GM19240 (cell line): ENCODE results near the gene WNT7B.
"Not testable (repeated sequence)": the region's sequence is repeated elsewhere in the genome, so short reads cannot be mapped to it uniquely, and the experiment has no call there.

Source experiments
- DNase-seq: peaks from one replicate; pipeline ENCODE4 v3.0.0; 2011; ENCODE audit warnings: low spot score; ENCODE audit not compliant: insufficient read length

Gene WNT7B

DNA sequence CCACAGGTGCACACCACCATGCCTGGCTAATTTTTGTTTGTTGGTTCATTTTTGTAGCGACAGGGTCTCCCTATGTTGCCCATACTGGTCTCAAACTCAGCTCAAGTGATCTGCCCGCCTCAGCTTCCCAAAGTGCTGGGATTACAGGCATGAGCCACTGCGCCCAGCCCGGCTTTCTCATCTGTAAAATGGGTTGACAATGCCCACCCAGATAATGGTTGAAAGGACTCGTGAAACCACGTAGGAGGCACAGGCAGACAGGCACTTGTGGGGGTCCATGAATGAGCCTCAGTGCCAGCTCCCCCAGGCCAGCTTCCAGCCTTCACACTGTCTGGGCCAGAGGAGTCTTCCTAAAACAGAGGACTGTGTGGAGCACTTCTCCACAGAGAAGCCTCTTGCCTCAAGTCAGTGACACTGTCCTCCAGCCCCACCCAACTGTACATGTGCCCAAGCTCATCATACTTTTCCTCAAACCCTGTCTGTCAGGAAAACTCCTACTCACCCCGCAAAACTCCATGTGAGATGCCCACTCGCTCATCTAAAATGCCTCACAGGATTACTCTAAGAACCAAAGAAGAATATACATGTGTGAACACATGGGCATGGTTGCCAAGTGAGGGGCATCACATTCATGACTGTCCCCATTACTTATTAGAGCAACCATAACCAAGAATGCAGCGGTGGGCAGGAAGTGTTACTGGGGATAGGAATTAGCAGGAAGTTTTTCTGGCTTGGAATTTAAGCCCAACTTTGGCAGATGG is 32.1 kb upstream of the WNT7B start:
- DNase-seq, result no peak

DNA sequence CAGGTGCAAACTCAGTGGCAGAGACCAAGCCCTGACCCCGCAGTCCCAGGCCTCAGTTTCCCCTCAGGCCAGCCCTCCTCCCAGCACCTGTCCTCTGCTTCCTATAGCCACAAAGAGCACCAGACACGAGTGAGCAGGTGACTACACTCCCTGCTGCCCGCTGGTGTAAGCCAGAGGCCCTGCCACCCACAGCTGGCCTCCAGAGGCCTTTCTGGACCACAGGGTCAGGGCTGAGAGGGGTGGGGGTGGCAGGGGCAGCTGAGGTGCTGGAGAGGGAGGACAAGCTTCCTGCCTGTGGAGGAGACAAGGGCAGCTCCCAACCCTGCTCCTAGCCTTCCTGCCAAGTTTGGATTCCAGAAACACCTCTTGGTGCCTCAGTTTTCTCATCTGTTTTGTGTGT is 31.3 kb upstream of the WNT7B start:
- DNase-seq, result no peak

DNA sequence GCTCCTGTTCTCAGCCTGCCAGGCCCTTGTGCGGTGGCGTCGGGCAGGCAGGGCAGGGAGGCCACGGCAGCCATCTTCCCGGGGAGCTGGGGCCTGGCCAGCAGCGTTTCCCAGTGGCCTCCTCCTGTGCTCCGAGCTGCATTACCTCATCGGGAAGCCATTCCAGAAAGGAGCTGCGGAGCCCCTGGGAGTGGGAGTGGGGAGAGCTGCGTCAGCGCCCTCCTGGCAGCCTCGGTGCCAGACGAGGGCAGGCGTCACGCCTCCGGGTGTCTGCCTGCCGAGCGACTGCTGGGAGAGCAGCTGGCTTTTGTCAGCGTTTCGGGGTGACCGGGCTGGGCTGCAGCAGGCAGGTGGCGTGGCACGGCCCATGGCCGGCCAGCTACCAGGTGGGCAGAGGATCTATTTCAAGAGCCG is 30.9 kb upstream of the WNT7B start:
- no peak for DNase-seq

DNA sequence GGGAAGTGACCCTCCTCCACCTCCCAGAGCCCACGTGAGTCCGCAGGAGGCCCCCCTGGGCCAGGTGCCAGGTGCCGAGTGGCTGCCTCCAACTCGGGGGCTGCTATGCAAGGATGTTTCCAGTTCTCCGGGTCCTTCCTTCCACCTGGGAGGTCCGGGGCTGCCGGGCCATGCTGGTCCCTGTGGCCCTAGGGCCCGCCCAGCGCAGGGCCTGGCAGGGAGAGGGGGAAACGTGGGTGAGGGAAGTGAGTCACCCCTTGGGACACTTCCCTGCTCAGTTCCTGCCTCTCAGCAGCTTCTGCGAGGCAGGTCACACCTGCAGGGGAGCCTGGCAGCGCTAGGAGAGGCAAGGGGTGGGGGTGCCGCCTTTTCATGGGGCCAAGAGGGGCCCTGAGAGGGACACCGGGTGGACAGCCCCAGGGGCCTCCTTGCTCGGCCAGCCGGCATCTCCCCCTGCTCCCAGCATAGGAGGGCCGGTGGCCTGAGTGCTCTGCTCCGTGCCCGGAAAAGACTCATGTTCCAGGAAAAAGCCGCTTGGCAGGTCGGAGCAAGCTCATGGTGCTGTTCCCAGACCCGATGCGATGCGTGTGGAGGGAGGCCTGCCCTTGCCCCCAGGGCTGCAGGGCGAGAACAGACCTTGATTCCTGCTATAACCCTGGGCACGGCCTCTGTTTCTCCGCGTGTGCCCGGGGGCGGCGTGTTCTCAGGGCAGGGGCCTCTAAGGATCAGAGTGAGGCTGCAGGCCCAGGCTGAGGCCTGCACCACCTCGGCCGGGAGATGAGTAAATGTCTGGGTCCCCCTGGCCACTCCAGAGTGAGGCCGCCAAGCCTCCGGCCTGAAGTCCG is 30.3 kb upstream of the WNT7B start:
- DNase-seq, result no peak

DNA sequence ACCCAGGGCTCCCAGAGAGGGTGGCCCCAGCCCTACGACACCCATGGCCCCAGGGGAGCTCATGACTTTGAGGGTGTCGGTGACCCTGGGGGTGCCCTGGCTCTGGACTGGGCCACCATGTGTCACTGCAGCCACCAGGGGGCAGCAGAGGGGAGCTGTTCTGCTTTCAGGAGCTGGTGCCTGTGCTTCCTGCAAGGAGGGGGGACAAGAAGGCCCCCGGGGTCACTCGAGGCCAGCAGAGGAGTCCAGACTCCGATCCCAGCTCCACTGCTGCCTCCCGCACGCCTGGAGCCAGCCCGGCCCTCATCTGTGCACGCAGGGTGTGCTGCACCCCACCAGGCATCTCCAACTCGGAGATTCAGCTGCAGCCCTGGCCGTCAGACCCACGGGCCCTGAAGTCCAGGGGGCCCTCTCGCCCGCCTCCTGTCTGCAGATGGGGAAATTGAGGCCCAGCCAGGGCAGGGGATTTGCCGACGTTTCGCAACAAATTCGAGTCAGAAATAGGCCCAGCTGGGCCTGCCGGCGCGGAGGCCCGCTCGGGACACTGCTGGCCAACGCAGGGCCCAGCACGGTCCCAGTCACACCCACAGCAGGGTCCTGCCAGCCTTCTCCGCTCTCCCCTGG is 29.5 kb upstream of the WNT7B start:
- peak; percentile 93 for DNase-seq

DNA sequence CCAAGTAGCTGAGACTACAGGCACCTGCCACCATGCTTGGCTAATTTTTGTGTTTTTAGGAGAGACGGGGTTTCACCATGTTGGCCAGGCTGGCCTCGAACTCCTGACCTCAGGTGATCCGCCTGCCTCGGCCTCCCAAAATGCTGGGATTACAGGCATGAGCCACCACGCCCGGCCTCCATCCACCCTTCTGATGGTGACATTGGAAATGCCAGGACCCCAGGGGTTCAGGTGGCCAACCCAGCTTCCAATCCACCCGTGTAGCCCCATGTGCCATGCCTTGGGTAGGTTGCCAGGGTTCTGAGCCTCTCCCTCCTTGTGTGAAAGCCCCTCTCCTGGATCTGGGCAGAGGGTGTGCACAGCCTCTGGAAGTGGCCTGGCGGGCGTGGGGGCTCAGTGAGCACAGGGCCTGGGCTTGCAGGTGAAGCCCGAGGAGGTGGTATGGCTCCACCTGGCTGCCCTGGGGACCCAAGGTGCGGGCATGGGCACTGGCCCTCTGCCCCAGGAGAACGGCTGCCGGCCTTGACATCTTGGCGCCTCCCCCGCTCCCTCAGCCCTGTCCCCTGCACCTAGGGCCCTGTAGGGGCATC is 28.2 kb upstream of the WNT7B start:
- DNase-seq, result not testable (repeated sequence)

DNA sequence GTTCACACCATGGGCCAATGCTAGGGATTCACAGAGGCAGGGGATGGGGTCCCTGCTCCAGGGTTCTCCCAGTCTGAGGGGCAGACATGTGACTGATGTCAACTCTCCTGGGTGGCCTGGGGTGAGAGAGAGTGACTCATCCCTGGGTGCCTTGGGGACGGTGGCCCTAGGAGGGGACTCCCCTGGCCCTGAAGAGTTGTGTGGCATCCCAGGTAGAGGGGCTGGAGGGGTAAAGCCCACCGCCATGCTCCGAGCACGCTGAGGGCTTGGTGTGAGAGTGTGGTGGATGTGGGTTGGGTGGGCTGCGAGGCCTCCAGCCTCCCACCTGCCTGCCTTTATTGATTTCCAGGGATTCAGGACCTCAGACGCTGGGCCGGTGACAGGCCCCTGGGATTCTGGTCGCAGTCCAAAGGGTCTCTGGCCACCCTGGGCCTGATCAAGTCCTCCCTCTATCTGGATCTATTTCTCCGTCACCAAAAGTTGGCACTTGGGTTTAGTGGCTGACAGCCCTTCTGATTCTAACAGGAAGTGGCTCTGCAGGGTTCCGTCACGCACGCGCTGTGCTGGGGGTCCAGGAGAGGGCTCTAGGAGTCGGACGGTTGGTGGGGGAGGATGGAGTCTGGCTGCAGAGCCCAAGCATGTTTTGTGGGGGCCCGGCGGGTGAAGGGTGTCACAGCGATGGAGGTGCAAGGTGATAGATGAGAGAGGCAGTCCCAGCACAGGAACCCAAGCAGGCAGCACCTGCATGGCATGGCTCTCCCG is 27.3 kb upstream of the WNT7B start:
- DNase-seq, result no peak

DNA sequence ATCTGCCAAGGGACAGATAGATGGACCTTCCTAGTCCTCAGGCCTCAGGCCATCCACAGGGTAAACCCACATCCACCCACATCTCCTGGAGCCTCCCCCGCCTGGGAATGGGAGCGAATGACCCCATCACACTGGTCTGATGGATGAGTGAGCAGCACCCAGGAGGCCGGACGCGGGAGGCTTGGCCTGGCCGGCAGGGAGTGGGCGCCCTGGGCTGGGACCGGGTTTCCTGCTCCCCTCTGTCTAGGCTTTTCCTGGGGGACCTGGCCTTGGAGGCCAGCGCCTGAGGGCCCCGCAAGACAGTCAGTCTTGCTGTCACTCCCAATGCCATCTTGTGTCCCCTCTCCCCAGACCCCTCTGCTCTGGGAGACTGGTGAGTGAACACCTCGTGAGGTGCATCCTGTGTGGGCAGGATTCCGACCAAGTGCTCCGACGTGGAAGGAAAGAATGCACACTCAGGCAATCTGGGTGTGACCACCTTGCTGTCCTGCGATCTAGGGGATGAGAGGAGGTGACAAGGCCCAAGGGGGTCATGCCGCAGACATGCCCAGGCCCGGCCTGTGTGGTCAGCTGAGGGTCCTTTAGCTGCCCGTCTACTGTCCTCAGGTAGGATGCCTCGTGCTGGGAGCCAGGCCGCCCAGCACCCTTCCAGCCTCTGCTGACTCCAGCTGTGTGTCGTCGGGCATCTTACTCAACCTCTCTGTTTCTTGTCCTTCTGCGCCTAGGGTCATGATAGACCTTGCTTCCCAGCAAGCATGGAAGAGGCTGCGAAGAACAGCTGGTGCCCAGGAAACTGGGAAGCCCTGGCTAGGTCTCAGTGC is 26.5 kb upstream of the WNT7B start:
- no peak for DNase-seq

DNA sequence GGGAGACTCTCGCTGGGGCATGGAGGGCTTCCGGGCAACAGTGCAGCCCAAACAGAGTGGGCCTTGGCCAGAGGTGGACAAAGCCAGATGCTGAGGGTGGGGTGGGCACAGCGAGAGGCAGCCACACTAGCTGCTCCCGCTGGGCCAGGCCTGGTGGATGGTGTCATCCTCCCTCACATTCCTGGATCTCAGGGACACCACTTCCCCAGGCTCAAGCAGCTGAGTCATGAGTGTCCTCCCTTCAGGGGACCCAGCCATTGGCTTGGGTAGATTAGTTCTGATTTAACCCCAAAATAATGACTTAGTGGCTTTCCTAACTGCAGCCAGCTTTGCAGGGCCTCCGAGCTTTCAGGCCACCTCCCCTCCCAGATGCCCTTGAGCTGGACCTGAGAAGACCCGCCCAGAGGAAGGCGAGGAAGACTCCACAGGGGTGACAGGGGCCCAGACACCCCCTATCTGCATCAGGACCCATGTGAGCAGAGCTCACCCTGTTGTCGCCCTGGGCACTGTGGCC is 25.9 kb upstream of the WNT7B start:
- DNase-seq, result no peak

DNA sequence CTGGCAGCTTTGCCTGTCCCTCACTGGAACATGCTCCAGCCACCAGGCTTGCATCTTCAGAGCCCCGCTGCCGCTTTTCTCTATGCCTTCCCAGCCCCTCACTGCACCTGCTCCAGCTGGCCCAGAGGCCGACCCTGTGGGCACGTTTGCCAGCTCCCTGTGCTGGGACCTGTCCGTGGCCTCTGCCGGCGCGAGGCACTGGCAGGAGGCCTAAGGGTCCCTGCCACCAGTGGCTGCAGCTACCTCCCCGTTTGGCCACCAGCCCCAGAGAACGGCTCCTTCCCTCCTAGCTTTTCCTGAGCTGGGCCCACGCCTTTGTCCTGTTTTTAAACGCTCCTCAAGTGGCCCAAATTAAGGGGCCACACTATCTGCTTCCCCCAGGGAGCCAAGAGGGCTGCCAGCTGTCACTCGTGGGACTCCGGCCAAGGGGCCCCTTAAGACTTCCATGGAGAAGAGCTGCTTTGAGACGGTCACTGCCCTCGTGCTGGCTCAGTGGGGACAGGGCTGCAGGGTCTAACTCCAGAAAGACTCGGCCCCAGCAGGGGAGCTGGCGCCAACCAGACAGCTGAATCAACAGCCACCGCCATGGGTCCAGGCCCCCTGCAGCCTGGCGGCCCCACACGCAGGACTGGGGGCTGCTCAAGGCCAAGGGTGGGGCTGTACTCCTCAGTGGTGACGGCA is 24.6 kb upstream of the WNT7B start:
- DNase-seq, result no peak

DNA sequence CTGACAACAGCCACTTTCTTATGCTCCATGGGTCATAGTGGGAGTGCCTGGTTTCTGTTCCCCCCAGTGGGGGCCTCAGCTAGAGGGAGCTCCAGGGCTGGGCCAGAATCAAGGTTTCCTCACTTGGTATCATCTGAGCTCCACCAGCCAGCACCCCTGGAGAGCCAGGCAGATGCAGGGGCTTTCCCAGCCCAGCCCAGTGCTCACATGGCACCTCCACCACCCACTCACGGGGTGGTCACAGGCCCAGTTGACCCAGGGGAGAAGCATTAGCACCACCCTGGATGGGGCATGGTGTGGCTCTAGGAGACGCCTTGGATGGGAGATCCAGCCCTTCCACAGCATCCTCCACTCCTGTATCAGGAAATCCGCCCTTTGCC is 24.1 kb upstream of the WNT7B start:
- no peak for DNase-seq

DNA sequence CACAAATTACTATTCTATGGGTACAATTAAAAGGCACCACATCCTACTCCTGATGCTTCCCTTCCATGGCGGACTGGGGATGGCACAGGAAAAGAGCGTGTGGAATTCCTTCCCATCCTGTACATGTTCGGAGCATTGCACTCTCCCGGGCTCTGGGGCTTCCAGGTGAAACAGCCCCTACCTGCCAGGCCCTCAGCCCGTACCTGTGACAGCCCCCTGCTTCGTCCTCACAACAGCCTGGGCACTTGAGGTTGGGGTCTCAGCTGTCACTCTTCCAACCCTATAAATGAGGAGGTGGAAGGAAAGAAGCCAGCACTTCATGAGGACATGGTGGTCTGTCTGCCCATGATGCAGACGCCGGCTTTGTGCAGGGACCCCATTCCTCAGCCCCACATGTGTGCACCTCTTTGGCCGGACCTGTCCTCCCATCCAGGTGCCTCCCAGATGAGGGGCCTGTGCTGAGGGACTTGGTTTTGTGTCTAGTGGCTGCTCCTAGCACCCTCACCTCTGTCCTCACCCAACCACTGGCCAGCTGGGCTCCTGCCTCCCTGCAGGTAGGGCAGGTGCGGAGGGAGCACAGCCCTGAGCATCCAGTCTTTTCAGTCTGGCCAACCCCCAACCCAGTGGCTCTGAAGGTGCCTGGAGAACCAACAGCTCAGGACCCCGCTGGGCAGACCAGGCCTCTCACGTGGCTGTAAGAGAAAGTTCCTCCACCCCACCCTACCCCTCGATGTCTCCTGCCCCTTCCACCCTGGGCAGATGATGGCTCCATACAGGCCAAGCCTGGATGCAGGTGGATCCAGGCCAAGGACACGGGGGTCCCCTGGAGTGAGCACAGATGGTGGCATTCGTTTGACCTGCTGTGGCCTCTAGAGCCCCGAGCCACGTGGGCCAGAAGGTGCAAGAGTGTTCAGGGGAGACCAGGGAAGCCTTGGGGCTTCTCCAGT is 23.4 kb upstream of the WNT7B start:
- DNase-seq, result no peak

DNA sequence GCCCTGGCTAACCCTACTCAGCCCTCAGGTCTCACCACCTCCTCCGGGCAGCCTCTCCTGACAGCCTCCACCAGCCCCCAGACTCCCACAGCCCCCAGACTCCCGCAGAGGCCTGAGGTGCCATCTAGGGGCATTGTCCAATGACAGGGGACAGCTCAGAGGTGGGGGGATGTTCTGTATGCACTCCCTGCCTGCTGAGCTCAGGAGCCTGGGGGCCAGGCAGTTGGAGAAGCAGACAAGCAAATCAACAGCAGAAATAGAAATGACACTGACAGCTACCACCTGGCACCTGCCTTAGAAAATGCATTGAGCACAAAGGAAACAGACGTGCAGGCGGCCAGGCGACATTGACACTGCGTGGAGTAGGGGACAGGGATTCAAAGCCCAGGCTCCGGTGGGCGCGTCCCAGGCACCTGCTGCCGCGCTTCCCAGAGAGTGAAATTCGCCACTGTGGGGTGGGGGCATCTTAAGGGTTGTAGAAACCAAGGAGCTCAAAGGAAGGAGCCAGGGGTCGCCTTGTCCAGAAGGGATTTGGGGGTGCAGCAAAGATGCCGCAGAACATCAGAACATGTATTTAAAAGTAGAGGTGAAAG is 22.5 kb upstream of the WNT7B start:
- DNase-seq, result no peak

DNA sequence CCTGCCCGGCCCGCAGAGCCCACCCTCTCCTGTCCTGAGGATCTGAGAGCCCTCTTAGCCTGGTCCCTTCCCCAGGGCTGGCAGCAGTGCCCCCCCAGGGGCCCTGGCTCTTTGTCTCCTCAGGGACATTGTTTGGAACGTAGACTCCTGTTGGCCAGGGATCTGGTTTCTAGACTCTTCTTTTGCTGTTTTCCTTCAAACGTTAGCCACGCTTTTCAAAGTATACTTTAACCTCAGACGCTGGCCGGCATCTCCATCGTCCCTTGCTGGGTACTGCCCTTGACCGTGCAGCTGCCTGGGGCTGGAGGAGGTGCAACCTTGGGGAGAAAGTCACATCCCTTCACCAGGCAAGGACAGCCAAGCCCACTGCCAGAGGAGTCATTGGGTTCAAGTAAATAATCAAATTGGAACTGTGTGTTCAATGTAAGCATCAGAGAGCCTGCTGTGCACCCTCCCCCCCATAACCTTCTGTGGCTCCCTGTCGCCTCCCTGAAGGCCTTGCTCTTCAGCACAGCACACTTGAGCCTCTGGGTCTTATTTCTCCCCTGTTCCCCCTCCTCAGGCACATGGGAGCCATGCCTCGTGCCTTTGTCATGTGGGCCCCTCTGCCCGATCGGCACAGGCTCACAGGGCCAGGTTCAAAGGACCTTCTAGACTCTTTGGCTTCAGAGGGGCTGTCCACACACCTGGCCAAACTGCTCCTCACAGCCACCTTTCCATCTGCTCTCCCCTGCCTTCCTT is 21.8 kb upstream of the WNT7B start:
- DNase-seq, result no peak

DNA sequence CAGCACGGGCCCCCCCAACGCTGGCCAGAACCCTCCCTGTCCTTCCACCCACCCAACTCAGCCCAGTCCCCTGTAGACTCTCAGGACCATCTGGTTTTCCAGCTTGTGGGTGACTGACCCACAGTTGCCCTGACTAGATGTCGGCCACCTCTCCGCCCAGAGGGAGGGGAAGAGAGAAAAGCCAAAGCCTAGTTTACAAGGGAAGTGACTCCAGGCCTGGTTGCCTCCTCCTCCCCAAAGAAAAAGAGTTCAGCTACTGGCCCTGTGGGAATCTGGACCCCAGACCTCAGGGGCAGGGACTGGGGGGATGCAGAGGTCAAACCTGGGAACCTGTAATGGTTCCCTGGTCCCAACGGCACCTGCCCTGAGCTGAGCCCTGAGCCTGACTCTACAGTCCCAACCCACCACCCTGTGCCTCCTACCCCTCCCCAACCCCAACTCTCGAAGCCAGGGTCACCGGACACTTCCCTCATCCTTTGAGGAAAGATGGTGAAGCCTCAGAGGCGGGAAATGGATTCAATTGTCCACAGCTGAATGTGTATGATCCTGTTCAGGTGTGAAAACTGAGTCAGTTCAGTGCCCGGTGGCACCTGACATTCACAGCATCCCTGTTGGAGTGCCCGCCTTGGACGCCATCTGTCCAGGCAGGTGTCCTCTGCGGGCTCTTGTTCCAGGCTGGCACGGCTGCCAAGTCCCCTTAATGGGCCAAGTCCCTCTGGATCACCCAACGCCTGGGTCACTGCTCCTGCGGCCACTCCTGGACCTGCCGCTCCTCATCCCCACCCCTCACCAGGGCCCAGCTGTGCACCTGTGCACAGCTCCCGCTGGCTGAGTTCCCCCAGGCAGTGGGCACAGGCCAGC is 21.0 kb upstream of the WNT7B start:
- no peak for DNase-seq

DNA sequence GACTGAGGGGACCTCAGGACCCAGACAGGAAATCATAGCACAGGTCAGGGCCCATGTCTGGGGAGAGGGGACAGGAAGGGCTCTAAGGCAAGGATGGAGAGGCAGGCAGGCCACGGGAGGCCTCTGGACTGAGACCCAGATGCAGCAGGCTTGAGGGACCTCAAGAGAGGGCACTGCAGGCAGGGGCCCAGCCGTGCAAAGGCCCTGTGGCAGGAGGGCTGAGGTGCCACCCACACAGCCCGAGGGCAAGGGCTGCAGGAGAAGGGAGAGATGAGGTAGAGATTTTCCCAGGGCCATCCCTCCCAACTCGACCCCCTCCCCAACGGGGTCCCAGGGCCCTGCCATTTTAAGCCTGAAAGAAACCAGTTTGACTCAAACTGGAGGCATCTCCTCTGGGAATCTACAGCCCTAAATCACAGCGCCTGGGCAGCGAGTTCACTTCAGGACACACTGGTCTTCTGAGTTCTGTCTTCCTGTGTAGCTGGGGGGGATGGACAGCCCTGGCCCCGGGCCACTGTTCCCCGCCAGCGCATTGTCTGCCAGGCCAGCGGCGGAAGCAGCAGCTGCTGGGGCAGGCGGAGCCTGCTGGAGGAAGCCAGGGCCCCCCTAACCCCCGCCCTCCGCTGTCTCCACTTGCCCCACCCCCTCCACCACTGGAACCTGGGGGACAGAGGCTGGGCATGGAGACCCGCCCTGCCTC is 20.3 kb upstream of the WNT7B start:
- DNase-seq, result no peak
